Measurements from ENCODE around the gene GALNT2.
A peak's percentile ranks its signal among the peaks of the same experiment; 100 is the strongest.

Gene GALNT2

GRCh38 chr1:230286166-230286889 lies 219.3 kb downstream of the GALNT2 start:
- DNase-seq: no peak

DNA sequence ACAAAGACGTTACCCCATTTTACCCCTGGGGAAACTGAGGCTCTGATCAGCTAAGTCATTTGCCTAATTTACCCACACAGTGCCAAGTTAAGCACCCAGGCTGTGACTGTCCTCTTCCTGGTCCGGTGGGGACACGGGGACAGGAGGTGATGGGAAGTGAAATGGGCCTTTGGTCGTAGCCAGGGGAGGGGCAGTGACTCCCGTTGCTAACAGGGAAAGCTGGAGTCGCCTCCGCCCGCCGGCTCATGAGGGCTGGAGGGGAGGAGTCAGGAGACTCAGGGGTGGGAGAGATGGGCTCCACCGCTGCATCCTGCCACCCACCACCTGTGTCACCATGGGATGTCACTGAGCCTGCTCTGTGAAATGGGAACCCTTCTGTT lies 219.8 kb downstream of the GALNT2 start:
- DNase-seq: no peak

DNA sequence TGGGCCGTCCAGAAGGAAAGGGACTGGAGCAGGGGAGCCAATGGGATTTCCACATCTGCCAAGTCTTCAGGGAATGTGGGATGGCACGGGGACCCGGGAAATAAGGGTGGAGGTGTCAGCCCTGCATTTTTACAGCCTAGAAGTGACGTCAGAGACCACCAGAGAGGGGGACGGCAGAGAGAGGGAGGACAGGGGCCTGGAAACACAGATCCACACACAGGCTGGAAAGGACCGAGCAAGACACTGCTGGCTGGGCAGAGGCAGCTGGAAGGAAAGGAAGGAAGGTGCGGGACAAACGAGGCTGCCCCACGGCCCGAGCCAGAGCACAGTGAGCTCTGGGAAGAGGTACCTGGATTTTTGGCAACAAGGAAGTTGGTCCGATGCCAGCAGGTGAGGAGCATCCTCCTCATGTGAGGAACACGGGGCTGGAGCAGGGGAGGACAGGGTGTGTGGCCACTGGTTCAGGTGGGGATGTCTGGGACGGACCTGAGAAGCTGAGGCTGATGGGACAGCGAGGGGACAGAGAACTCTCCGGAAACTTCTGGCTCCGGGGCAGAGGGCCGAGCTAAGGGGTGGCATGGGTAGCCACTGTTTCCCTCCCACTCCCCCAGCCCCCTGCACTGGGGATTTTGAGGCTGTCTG lies 220.8 kb downstream of the GALNT2 start:
- DNase-seq: no peak

DNA sequence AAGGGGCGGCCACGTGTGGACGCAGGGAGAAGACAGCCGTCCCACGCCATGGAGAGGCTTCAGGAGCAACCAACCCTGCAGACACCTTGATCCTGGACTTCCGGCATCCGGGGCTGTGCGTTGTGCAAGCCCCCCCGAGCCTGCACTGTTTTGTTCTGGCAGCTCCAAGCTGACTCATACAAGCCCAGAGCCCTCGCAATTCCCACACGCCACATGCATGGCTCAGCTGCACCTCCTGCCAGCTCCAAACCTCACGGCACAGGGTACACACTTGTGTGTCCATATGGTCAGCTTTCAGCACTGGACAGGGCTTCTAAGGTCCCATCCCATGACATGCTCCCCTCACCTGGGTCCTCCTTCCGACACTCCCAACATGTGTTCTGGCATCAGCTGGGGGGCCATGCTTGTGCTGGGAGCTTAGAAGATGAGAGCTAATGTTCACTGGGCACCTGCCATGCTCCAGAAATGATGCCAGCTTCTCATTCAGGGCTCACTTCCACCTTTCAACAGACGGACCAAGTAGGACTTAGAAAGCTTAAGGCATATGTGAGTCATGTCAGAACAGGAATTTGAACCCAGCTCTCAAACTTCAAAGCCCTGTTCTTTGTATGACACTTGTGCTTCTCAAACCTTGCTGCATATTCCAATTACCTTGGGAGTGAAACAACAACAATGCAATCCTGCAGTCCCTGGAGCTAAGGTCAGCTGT lies 221.8 kb downstream of the GALNT2 start:
- peak; percentile 11 for DNase-seq

- DNase-seq: no peak
These were observed 222.3 kb downstream of the GALNT2 start for GRCh38 chr1:230289350-230289644.

GRCh38 chr1:230291731-230292620 lies 224.9 kb downstream of the GALNT2 start:
- no peak for DNase-seq

DNA sequence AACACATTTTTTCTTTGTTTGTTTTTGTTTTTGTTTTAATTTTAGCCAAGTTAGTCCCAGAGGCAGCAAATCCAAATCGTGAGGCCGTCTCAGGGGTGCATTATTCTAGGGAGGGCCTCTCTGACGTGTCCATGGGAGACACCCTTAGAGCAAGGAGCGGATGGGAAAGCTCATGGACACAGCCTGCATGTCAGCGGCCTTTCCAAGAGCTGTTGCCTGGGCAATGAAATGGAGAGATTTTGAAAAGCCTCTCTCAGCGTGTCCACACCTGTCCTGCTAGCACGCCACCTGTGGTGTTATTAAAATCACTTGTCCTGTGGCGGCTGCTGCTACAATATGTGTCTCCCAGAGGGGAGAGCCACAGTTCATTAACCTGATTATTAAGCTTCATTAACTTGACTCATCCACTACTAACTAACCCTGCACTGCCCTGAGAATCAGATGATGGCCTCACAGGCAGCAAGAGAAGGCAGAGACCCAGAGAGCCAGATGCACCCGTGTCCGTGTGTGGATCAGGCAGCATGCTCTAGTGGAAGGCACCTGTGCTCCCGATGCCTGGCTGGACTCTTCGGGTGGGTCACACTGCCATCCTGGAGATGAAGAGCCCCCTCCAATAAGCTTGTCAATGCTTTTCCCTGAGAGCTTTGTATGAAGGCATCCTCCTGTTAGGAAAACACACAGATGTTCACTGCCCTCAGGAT lies 225.8 kb downstream of the GALNT2 start:
- no peak for DNase-seq

DNA sequence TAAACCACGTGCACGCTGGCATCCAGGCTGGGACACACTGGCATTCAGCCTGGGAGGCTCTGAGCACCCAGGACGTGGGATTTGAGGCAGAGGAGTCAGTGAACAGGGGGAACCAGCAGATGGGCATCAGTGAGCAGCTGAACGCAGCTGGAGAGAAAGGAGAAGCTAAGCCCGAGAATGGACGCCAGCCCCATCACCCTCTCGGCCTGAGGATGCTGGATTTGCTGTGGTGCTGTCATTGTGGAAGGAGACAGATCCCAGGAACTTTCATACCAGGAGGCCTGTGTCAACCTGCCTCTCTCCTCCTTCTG lies 226.3 kb downstream of the GALNT2 start:
- no peak for DNase-seq

DNA sequence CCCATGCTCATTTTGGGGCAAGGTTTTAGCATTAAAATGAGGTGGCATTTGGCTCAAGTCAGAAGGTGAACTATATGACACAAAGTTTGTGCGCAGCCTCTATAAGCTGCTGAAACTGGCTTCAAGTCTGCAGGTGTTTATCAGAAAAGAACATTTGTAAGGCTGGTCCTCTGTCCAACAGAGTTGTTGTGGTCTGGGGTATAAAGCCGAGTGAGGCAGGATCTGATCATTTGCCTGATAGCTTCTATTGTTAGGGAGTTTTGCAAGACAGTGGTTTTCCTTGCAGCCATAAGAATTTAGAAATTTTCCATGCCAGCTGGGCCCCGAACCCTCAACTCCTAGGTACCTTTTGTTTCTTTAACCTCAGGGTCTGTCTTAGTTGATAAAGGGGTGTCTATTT lies 228.3 kb downstream of the GALNT2 start:
- DNase-seq: no peak

GRCh38 chr1:230299191-230300006 lies 232.4 kb downstream of the GALNT2 start:
- no peak for DNase-seq

GRCh38 chr1:230300322-230301301 lies 233.6 kb downstream of the GALNT2 start:
- DNase-seq: no peak

DNA sequence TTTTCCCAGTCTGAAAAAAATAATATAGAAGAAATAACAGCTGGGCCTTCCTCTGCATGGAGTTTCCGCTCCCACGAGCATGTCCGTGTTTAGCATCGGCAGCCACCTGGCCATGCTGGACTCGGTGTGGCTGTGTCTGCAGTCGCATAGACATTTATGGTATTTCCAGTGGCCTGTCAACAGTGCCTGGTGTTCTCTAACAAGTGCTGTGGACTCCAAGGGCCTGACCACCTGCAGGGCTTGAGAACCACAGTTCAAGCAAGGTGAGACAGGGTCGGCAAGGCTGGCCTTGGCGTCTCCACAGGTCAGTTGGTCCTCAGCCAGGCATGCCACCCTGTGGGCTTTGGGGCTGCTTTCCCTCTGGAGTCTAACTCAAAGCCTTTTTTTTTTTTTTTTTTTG lies 234.3 kb downstream of the GALNT2 start:
- DNase-seq: no peak

DNA sequence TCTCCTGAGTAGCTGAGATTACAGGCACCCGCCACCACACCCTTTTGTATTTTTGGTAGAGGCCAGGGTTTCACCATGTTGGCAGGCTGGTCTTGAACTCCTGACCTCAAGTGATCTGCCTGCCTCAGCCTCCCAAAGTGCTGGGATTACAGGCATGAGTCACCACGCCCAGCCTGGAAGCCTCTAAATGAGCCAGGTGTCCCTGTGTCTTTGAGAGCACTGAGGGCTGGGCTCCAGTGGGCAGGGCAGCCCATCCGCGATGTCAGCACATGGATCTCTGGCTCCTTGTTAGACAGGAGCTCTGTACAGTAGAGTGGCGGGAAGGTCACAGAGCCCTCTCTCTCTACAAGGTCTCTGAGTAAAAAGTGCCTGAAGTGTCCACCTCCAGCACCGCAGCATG lies 234.8 kb downstream of the GALNT2 start:
- DNase-seq: no peak

GRCh38 chr1:230303069-230303468 lies 236.0 kb downstream of the GALNT2 start:
- DNase-seq: no peak

- DNase-seq: peak; percentile 46
These were observed 236.8 kb downstream of the GALNT2 start for GRCh38 chr1:230303822-230304221.

DNA sequence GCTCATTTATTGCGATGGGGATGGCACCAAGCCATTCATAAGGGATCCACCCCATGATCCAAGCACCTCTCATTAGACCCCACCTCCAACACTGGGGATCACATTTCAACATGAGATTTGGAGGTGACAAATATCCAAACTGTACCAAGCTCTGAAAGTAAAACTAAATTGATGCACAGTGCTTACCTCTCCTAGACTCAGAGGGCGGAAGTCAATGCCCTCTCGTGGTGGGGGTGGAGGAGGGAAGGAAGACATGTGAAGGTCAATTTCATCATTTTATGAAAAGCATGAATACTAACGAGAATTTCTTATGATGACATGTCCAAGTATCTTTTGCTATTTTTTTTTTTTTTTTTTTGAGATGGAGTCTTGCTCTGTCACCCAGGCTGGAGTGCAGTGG lies 239.1 kb downstream of the GALNT2 start:
- DNase-seq: no peak

- no peak for DNase-seq
These were observed 240.2 kb downstream of the GALNT2 start for GRCh38 chr1:230307213-230307612.

- peak; percentile 50 for DNase-seq
These were observed 241.0 kb downstream of the GALNT2 start for GRCh38 chr1:230308039-230308438.

DNA sequence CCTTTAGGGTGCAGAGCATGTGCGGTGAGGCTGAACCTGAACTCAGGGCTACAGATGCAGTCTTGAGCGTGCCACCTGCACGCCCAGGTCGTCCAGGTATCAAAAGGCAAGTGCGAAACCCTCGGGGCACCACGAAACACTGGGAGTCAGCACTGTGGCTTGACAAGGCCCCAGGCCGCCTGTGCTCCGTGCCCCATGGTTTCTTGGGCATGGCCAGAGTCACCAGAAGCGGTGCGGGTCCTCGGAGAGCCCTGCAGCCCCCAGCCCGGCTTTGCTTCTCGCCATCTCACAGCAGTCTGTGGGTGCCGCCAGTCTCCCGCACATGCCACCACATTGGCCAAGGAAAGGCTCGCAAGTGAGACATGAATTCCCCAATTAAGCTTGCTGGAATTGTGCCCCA lies 241.8 kb downstream of the GALNT2 start:
- DNase-seq: no peak

DNA sequence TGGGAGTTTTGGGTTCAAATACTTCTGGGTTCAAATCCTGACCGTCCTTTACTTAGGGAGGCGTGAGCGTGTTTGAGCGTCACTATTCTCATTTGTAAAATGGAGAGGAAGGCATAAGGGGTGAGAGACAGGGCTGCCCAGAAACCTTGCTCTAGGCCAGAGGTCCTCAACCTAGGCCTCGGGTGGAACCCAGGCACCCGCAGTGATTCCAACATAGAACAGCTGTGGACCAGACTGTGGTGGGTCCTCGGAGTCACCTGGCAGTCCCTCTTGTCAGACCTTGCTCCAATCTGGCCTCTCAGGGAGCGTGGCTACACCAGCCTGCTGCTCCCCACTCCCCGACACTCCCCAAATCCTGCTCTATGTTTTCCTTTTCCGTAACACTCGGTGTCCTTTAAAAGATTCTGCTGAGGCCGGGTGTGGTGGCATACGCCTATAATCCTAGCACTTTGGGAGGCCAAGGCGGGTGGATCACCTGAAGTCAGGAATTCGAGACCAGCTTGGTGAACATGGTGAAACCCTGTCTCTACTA lies 242.7 kb downstream of the GALNT2 start:
- no peak for DNase-seq
